H7 (cell line): ENCODE data around the gene PNO1. TPM values are rescaled to one million over a fixed set of nuclear protein-coding genes. Genes with fewer than 3 reads are reported as not detected.

Source experiments
- total RNA-seq: library from RNA; depleted of rRNA; stranded (reverse); fragments of >200 nt; shearing (Covaris generic); gene quantifications from 2 replicates; pipeline ENCODE4 v1.2.3, GENCODE V29; 2014; rRNA removed

PNO1 gene
- total RNA-seq, 1 experiment from 2014 or later, result 27.6 TPM

Other genes with a start within 250 kb of the PNO1 start
- gene C1D, start 94.9 kb upstream of the PNO1 start, total RNA-seq, result 17.5 and 29.6 TPM in 2 replicates
- 20.1 and 24.1 TPM in 2 replicates for gene PPP3R1, start 94.6 kb downstream of the PNO1 start, total RNA-seq
- gene CNRIP1, start 162.1 kb downstream of the PNO1 start, total RNA-seq, result 0.80 and 0.81 TPM in 2 replicates
- not detected in 2 replicates for gene PLEK, start 207.4 kb downstream of the PNO1 start, total RNA-seq